ENCODE data around the gene ASTN2.

ASTN2 gene

DNA sequence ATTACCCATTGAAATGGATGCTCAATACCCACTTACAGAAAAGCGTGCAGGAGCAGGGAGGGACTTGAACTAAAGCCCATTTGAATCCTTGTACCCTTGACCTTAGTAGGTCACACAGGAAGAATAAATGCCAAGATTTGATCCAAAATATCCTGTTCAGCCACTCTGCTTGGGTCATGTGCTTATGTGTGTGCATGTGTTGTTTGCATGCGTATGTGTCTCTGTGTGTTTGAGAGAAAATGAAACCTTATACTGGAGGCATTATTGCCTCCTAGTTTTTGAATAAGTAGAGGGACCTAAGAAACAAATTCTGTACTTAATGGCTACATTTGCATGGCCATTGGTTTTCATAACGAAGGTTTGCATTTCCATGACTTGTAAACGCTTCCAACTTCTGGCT is 791.1 kb downstream of the ASTN2 start:
- H3F3A ChIP-seq (ENCODE audit: insufficient read depth, low read length): no peaks in the 10 kb centered on the region

DNA sequence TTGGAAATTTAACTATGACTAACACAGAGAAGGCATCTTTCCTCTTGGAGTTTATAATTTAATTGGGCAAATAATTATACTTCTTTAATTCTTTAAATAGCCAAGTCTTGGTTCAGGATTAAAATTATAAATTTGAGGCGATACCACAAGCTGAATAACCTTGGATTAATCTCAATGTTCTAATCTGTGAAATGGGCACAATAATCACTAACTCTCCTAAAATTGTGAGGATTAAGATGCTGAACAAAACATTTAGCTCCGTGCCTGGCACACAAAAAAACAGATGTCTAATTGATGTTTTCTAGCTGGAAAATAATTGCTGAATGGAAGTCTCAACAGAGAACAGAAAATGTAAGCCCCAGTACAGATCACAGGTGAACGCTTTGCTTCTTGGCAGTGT is 797.5 kb downstream of the ASTN2 start:
- Histone ChIP-seq H4K20me1 (ENCODE audit: insufficient read depth, low read length) (no peaks in the 10 kb centered on the region), H2AFZ (ENCODE audit: low read length) (no peak overlapping the region), H3K4me3 (ENCODE audit: low read depth, low read length, poor library complexity, severe bottlenecking) (no peak overlapping the region), H3K9me3 (ENCODE audit: low read length) (no peaks in the 10 kb centered on the region), H3K9ac (ENCODE audit: low read length) (no peak overlapping the region), H3K79me2 (ENCODE audit: insufficient read depth, low read length) (no peaks in the 10 kb centered on the region), H3K27ac (ENCODE audit: low read depth, low read length, poor library complexity, severe bottlenecking) (no peak overlapping the region), H3K27me3 (ENCODE audit: insufficient read depth, low read length) (no peaks in the 10 kb centered on the region), H3K36me3 (ENCODE audit: insufficient read depth, low read length) (no peaks in the 10 kb centered on the region), H3K4me2 (ENCODE audit: low read length) (no peak overlapping the region), H3K4me1 (ENCODE audit: insufficient read depth, low read length, severe bottlenecking) (no peaks in the 10 kb centered on the region), H3K9me2 (ENCODE audit: low read depth, low read length) (no peaks in the 10 kb centered on the region), H3F3A (ENCODE audit: insufficient read depth, low read length) (no peaks in the 10 kb centered on the region)
- no peak for TF ChIP-seq EZH2 (IDR thresholded peaks at IDR 0.05; ENCODE audit: borderline replicate concordance, low read length)
- TF ChIP-seq, protein P1, sequence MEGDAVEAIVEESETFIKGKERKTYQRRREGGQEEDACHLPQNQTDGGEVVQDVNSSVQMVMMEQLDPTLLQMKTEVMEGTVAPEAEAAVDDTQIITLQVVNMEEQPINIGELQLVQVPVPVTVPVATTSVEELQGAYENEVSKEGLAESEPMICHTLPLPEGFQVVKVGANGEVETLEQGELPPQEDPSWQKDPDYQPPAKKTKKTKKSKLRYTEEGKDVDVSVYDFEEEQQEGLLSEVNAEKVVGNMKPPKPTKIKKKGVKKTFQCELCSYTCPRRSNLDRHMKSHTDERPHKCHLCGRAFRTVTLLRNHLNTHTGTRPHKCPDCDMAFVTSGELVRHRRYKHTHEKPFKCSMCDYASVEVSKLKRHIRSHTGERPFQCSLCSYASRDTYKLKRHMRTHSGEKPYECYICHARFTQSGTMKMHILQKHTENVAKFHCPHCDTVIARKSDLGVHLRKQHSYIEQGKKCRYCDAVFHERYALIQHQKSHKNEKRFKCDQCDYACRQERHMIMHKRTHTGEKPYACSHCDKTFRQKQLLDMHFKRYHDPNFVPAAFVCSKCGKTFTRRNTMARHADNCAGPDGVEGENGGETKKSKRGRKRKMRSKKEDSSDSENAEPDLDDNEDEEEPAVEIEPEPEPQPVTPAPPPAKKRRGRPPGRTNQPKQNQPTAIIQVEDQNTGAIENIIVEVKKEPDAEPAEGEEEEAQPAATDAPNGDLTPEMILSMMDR (IDR thresholded peaks at IDR 0.05; ENCODE audit: low read length): no peak

More for the DNA sequence above, 791.1 kb downstream of the ASTN2 start:
- H2AFZ ChIP-seq (ENCODE audit: low read length): no peak overlapping the region
- TF ChIP-seq EZH2 (IDR thresholded peaks at IDR 0.05; ENCODE audit: borderline replicate concordance, low read length): no peak
- TF ChIP-seq, protein P1 (IDR thresholded peaks at IDR 0.05; ENCODE audit: low read length): no peak
- no peaks in the 10 kb centered on the region for H3K27me3 ChIP-seq (ENCODE audit: insufficient read depth, low read length)
- no peaks in the 10 kb centered on the region for H3K4me1 ChIP-seq (ENCODE audit: insufficient read depth, low read length, severe bottlenecking)
- no peaks in the 10 kb centered on the region for H3K79me2 ChIP-seq (ENCODE audit: insufficient read depth, low read length)
- H4K20me1 ChIP-seq (ENCODE audit: insufficient read depth, low read length): no peaks in the 10 kb centered on the region
- no peaks in the 10 kb centered on the region for H3K36me3 ChIP-seq (ENCODE audit: insufficient read depth, low read length)
- H3K27ac ChIP-seq (ENCODE audit: low read depth, low read length, poor library complexity, severe bottlenecking): no peak overlapping the region
- H3K9me3 ChIP-seq (ENCODE audit: low read length): no peaks in the 10 kb centered on the region
- no peak overlapping the region for H3K9ac ChIP-seq (ENCODE audit: low read length)
- no peaks in the 10 kb centered on the region for H3K9me2 ChIP-seq (ENCODE audit: low read depth, low read length)
- H3K4me2 ChIP-seq (ENCODE audit: low read length): no peak overlapping the region
- no peak overlapping the region for H3K4me3 ChIP-seq (ENCODE audit: low read depth, low read length, poor library complexity, severe bottlenecking)

DNA sequence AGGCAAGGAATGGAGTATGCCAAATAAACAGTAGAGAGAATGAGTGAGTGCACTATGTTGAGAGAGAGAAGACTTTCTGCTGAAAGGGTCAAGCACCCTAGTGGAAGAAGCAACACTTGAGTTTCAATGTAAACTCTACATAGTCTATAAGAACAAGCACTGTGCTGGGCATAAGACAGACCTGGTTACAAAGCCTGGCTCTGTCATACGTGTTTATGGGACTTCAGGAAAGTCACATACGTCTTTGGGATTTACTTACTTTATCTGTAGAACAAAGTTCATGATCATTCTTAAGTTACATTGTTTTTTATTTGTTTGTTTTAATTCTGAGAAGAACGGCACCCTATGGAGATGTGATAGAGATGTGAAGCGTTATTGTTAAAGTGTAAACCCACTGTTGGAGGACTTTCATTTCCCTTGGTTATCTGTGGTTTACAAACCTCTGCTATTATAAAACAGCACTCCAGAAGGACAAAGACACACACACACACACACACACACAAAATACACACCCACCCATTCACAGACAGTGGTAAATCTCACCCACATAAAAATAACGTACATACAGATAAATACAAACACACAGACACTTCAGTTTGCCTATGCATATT is 798.4 kb downstream of the ASTN2 start:
- H3K27me3 ChIP-seq (ENCODE audit: insufficient read depth, low read length): no peaks in the 10 kb centered on the region
- H3K4me3 ChIP-seq (ENCODE audit: low read depth, low read length, poor library complexity, severe bottlenecking): no peak overlapping the region
- no peaks in the 10 kb centered on the region for H3F3A ChIP-seq (ENCODE audit: insufficient read depth, low read length)
- no peaks in the 10 kb centered on the region for H3K4me1 ChIP-seq (ENCODE audit: insufficient read depth, low read length, severe bottlenecking)
- H3K9me2 ChIP-seq (ENCODE audit: low read depth, low read length): no peaks in the 10 kb centered on the region
- H3K79me2 ChIP-seq (ENCODE audit: insufficient read depth, low read length): no peaks in the 10 kb centered on the region
- no peak overlapping the region for H3K9ac ChIP-seq (ENCODE audit: low read length)
- no peak for TF ChIP-seq EZH2 (IDR thresholded peaks at IDR 0.05; ENCODE audit: borderline replicate concordance, low read length)
- TF ChIP-seq, protein P1 (IDR thresholded peaks at IDR 0.05; ENCODE audit: low read length): no peak
- no peak overlapping the region for H3K27ac ChIP-seq (ENCODE audit: low read depth, low read length, poor library complexity, severe bottlenecking)
- H3K9me3 ChIP-seq (ENCODE audit: low read length): no peaks in the 10 kb centered on the region
- no peaks in the 10 kb centered on the region for H3K36me3 ChIP-seq (ENCODE audit: insufficient read depth, low read length)
- no peaks in the 10 kb centered on the region for H4K20me1 ChIP-seq (ENCODE audit: insufficient read depth, low read length)
- H2AFZ ChIP-seq (ENCODE audit: low read length): no peak overlapping the region
- H3K4me2 ChIP-seq (ENCODE audit: low read length): no peak overlapping the region

Measured in OCI-LY1 (cell line).